GM13976 (cell line): ENCODE measurements around the gene LPP.

Source experiments
- DNase-seq: peaks from one replicate; pipeline ENCODE4 v3.0.0; 2012; ENCODE audit warnings: low spot score
- in situ Hi-C: fragments of 300-500 bp; cut with MboI; formaldehyde crosslinking; loops from one replicate; pipeline ENCODE4 v1.12.0; 2022; ENCODE audit warnings: low sequenced_read_pairs, mixed read lengths, inconsistent platforms; ENCODE audit not compliant: unreplicated experiment
- TF ChIP-seq, protein P1 (sequence below): IDR thresholded peaks from 2 replicates; pipeline ENCODE4 v1.5.1; 2012; ENCODE audit warnings: borderline replicate concordance, mild to moderate bottlenecking; ENCODE audit not compliant: insufficient read depth; ENCODE audit errors: extremely low read depth, missing control alignments, control extremely low read depth

LPP gene

DNA sequence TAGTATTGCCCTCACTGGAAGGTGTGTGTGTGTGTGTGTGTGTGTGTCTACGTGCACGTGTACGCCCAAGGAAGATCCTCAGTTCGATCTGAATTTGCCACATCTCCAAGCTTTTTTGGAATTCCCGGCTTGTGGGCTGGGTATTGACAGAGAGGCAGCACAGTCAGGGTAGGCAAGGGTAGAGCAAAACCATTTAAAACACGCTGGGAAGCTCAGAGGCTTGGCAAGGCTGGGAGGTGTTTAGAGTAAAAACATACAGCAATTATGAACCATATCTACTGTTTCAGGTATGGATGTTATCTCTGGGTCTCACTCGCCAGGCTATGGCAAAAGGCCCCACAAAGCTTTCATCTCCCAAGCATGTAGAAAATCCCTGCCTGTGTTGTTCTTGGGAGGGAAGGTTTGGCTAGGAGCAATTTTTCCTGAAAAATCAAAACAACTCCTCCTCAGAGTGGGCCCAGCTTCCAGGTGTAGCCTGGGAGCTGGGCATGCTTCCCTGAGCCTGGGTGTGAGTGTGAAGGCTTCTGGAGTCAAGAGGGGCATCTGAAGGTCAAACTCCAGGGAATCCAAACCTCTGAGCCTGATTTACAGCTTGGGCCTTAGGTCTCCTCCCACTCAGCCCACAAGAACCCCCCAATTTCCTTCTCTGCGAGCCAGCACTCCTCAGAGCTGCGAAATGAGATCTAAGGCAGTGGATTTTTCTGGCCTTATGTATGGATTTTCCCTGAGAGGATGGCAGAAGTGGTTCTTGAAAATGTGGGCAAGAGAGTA lies 773.0 kb downstream of the LPP start:
- TF ChIP-seq, protein P1, sequence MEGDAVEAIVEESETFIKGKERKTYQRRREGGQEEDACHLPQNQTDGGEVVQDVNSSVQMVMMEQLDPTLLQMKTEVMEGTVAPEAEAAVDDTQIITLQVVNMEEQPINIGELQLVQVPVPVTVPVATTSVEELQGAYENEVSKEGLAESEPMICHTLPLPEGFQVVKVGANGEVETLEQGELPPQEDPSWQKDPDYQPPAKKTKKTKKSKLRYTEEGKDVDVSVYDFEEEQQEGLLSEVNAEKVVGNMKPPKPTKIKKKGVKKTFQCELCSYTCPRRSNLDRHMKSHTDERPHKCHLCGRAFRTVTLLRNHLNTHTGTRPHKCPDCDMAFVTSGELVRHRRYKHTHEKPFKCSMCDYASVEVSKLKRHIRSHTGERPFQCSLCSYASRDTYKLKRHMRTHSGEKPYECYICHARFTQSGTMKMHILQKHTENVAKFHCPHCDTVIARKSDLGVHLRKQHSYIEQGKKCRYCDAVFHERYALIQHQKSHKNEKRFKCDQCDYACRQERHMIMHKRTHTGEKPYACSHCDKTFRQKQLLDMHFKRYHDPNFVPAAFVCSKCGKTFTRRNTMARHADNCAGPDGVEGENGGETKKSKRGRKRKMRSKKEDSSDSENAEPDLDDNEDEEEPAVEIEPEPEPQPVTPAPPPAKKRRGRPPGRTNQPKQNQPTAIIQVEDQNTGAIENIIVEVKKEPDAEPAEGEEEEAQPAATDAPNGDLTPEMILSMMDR: no peak
- no peak for DNase-seq
- in situ Hi-C loops: no loop called here

GRCh38 chr3:188927971-188928370 lies 774.0 kb downstream of the LPP start:
- no peak for DNase-seq
- TF ChIP-seq, protein P1: no peak
- in situ Hi-C loops: no loop called here

DNA sequence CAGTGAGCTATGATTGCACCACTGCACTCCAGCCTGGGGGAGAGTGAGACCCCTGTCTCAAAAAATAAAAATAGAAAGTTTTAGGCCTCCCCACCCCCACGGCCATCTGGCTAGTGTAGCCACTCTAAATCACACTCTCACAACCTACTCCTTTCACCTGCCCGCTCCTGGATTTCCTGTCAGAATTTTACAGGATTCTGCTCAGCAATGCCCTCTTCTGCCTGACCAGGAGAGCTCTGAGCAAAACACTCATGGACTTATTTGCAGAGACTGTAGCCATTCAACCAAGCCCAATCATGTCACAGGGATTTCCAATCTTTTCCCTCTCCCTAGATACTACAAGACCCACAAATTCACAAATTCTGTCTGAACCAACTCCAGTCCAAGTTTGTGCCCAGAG lies 775.2 kb downstream of the LPP start:
- in situ Hi-C loops: no loop called here
- no peak for DNase-seq
- TF ChIP-seq, protein P1: no peak

DNA sequence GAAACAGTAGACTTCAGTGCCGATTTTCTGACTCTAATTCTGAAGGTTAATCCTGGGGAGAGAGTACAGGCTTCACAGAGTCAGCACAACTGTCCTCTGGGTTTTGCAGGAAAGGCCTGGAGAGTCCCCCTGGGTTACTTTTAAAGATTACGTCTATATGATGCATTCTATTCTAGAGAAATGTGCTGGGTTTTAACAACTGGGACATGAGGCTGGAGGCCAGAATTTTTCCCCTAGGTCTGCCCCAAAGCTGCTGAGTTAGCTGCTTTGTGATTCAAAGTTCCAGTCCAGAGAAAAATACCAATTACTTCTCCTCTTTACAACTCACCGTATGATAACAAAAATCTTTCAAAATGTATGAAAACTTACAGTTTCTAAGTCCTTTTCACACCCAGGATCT lies 777.1 kb downstream of the LPP start:
- TF ChIP-seq, protein P1: no peak
- in situ Hi-C loops: no loop called here
- no peak for DNase-seq

GRCh38 chr3:188931531-188931930 lies 777.6 kb downstream of the LPP start:
- in situ Hi-C loops: no loop called here
- DNase-seq: no peak

GRCh38 chr3:188934989-188935388 lies 781.0 kb downstream of the LPP start:
- DNase-seq: no peak
- TF ChIP-seq, protein P1: no peak
- in situ Hi-C loops: no loop called here

More at GRCh38 chr3:188931531-188931930, 777.6 kb downstream of the LPP start:
- TF ChIP-seq, protein P1: no peak
